ENCODE results near the gene NDFIP1. TPM values are rescaled to one million over a fixed set of nuclear protein-coding genes. Genes with fewer than 3 reads are reported as not detected.

The NDFIP1 gene
- total and polyA plus RNA-seq, 2 of the 8 experiments (the other 6 are each of a cell fraction or from before 2014, with no cell fraction given), result 8.8 to 27.1 TPM

DNA sequence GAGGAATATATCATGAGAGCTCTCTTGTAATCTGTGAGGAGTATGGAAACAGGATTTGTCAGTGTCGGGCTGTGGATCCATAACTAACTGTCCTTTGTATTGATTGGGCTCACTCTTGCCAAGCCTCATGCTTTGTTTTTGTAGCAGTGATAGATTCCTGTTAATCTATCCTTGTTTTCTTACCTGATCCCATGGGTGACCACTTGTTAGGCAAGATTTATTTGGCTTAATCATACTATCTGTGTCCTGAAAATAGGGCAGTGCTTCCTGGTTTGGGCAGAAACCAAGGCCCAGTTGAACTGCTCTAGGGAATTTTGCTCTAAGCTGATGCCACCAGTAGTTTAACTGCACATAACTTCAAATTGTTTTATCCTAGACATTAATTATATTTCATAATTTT lies 6.1 kb downstream of the NDFIP1 start (continued):
- TF ChIP-seq EP300 (IDR thresholded peaks at IDR 0.05; ENCODE audit: borderline replicate concordance in 1 of 2, low read depth in 2 of 2, low read length in 2 of 2), result no peak
- no peak for TF ChIP-seq YY1 (IDR thresholded peaks at IDR 0.05; ENCODE audit: low read depth, low read length)
- TF ChIP-seq, protein P1, sequence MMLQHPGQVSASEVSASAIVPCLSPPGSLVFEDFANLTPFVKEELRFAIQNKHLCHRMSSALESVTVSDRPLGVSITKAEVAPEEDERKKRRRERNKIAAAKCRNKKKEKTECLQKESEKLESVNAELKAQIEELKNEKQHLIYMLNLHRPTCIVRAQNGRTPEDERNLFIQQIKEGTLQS (IDR thresholded peaks at IDR 0.05; ENCODE audit: insufficient read depth, low read depth, low read length), result no peak
